ENCODE measurements around the gene MAEA.

- TF ChIP-seq CTCF (IDR thresholded peaks at IDR 0.05) = no peak
- no peak for TF ChIP-seq EZH2 (IDR thresholded peaks at IDR 0.05)
These were observed 60.5 kb downstream of the MAEA start for GRCh38 chr4:1350169-1350520.
